ENCODE data around the gene CDPF1.
"Not testable (repeated sequence)": the region's sequence is repeated elsewhere in the genome, so short reads cannot be mapped to it uniquely, and the experiment has no call there.

Gene CDPF1

DNA sequence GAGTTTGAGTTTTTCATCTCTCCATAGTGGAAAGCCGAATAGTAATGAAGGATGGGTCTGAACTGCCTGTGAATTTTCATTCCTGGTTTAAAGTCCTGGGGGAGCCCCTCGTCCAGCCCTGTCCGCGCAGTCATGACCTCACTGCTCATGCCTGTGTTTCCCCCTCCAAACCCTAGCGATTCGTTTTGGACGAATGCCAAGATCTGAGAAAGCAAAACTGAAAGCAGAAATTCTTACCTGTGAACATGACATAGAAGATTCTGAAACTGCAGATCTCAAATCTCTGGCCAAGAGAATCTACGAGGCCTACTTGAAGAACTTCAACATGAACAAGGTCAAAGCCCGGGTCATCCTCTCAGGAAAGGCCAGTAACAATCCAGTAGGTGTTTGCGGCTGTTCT is 30.5 kb downstream of the CDPF1 start:
- H3K4me3 ChIP-seq (ENCODE audit: low read depth, low read length) = no peak overlapping the region
- no peak overlapping the region for H3K27ac ChIP-seq (ENCODE audit: low read depth, low read length)
- no peaks in the 10 kb centered on the region for H3K4me1 ChIP-seq (ENCODE audit: control insufficient read depth, insufficient read depth, low read length)
- no peak overlapping the region for H3K9ac ChIP-seq (ENCODE audit: low read length)
- H3K27me3 ChIP-seq (ENCODE audit: control insufficient read depth, insufficient read depth, low read length) = no peaks in the 10 kb centered on the region
- peaks cover 3% of the 10 kb centered on the region for H3K36me3 ChIP-seq (ENCODE audit: control insufficient read depth, insufficient read depth, low read length)
- H3K9me3 ChIP-seq (ENCODE audit: control insufficient read depth, insufficient read depth, low read depth, low read length) = no peaks in the 10 kb centered on the region

GRCh38 chr22:46214616-46215015 is 35.5 kb downstream of the CDPF1 start:
- Histone ChIP-seq H3K9me3 (ENCODE audit: control insufficient read depth, insufficient read depth, low read depth, low read length) (peaks cover 14% of the 10 kb centered on the region), H3K4me3 (ENCODE audit: low read depth, low read length) (no peak overlapping the region), H3K27me3 (ENCODE audit: control insufficient read depth, insufficient read depth, low read length) (no peaks in the 10 kb centered on the region), H3K4me1 (ENCODE audit: control insufficient read depth, insufficient read depth, low read length) (no peaks in the 10 kb centered on the region), H3K27ac (ENCODE audit: low read depth, low read length) (no peak overlapping the region), H3K9ac (ENCODE audit: low read length) (no peak overlapping the region), H3K36me3 (ENCODE audit: control insufficient read depth, insufficient read depth, low read length) (peaks cover 3% of the 10 kb centered on the region)

DNA sequence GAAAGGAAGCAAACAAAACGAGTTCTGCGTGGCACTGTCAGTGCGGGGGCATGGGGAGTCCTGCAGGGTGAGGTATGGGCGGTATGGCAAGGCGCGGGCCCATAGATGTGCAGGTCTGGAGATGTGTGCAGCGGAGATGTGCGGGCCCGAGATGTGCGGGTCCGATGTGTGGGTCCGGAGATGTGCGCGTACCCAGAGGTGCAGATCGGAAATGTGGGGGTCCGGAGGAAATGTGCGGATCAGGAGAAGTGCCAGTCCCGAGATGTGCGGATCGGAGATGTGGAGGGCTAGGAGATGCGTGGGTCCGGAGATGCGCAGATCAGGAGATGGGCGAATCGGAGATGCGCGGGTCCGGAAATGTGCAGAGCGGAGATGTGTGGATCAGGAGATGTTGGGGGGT is 35.9 kb downstream of the CDPF1 start:
- no peaks in the 10 kb centered on the region for H3K4me1 ChIP-seq (ENCODE audit: control insufficient read depth, insufficient read depth, low read length)
- no peak overlapping the region for H3K9ac ChIP-seq (ENCODE audit: low read length)
- no peak overlapping the region for H3K27ac ChIP-seq (ENCODE audit: low read depth, low read length)
- peaks cover 3% of the 10 kb centered on the region for H3K36me3 ChIP-seq (ENCODE audit: control insufficient read depth, insufficient read depth, low read length)
- peaks cover 18% of the 10 kb centered on the region for H3K9me3 ChIP-seq (ENCODE audit: control insufficient read depth, insufficient read depth, low read depth, low read length)
- H3K4me3 ChIP-seq (ENCODE audit: low read depth, low read length) = no peak overlapping the region
- no peaks in the 10 kb centered on the region for H3K27me3 ChIP-seq (ENCODE audit: control insufficient read depth, insufficient read depth, low read length)

- H3K4me1 ChIP-seq (ENCODE audit: control insufficient read depth, insufficient read depth, low read length) = no peaks in the 10 kb centered on the region
Measured at GRCh38 chr22:46213052-46213451, 37.0 kb downstream of the CDPF1 start.

GRCh38 chr22:46212195-46212594 is 37.9 kb downstream of the CDPF1 start:
- H3K4me1 ChIP-seq (ENCODE audit: control insufficient read depth, insufficient read depth, low read length) = no peaks in the 10 kb centered on the region
- no peaks in the 10 kb centered on the region for H3K36me3 ChIP-seq (ENCODE audit: control insufficient read depth, insufficient read depth, low read length)
- no peak overlapping the region for H3K9ac ChIP-seq (ENCODE audit: low read length)
- H3K4me3 ChIP-seq (ENCODE audit: low read depth, low read length) = no peak overlapping the region
- peaks cover 29% of the 10 kb centered on the region for H3K9me3 ChIP-seq (ENCODE audit: control insufficient read depth, insufficient read depth, low read depth, low read length)
- no peak overlapping the region for H3K27ac ChIP-seq (ENCODE audit: low read depth, low read length)
- H3K27me3 ChIP-seq (ENCODE audit: control insufficient read depth, insufficient read depth, low read length) = no peaks in the 10 kb centered on the region

More at GRCh38 chr22:46213052-46213451, 37.0 kb downstream of the CDPF1 start:
- Histone ChIP-seq H3K9ac (ENCODE audit: low read length) (no peak overlapping the region), H3K9me3 (ENCODE audit: control insufficient read depth, insufficient read depth, low read depth, low read length) (peaks cover 28% of the 10 kb centered on the region), H3K27me3 (ENCODE audit: control insufficient read depth, insufficient read depth, low read length) (no peaks in the 10 kb centered on the region), H3K36me3 (ENCODE audit: control insufficient read depth, insufficient read depth, low read length) (no peaks in the 10 kb centered on the region), H3K4me3 (ENCODE audit: low read depth, low read length) (no peak overlapping the region), H3K27ac (ENCODE audit: low read depth, low read length) (no peak overlapping the region)

DNA sequence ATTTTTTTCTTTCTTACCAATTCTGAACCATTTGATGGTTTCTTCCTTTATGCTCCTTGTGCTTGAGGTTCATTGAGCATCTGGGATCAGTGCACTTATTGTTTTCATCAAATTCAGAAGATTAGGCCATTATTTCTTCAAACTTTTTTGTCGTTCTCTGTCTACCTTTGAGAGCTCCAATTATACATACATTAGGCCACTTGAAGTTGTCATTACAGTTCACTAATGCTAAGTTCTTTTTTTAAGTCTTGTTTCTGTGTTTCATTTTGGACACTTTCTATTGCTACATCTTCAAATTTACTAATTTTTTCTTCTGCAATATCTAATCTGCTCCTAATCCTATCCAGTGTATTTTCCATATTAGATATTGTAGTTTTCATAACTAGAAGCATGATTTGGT is 40.8 kb downstream of the CDPF1 start:
- peaks cover 33% of the 10 kb centered on the region for H3K9me3 ChIP-seq (ENCODE audit: control insufficient read depth, insufficient read depth, low read depth, low read length)
- H3K36me3 ChIP-seq (ENCODE audit: control insufficient read depth, insufficient read depth, low read length) = no peaks in the 10 kb centered on the region
- no peak overlapping the region for H3K9ac ChIP-seq (ENCODE audit: low read length)

GRCh38 chr22:46203601-46203980 is 46.5 kb downstream of the CDPF1 start:
- H3K27me3 ChIP-seq (ENCODE audit: control insufficient read depth, insufficient read depth, low read length) = no peaks in the 10 kb centered on the region
- H3K4me3 ChIP-seq (ENCODE audit: low read depth, low read length) = no peak overlapping the region
- H3K4me1 ChIP-seq (ENCODE audit: control insufficient read depth, insufficient read depth, low read length) = peaks cover 12% of the 10 kb centered on the region

More for the DNA sequence above, 40.8 kb downstream of the CDPF1 start:
- no peak overlapping the region for H3K27ac ChIP-seq (ENCODE audit: low read depth, low read length)
- no peaks in the 10 kb centered on the region for H3K27me3 ChIP-seq (ENCODE audit: control insufficient read depth, insufficient read depth, low read length)
- H3K4me3 ChIP-seq (ENCODE audit: low read depth, low read length) = no peak overlapping the region
- no peaks in the 10 kb centered on the region for H3K4me1 ChIP-seq (ENCODE audit: control insufficient read depth, insufficient read depth, low read length)

DNA sequence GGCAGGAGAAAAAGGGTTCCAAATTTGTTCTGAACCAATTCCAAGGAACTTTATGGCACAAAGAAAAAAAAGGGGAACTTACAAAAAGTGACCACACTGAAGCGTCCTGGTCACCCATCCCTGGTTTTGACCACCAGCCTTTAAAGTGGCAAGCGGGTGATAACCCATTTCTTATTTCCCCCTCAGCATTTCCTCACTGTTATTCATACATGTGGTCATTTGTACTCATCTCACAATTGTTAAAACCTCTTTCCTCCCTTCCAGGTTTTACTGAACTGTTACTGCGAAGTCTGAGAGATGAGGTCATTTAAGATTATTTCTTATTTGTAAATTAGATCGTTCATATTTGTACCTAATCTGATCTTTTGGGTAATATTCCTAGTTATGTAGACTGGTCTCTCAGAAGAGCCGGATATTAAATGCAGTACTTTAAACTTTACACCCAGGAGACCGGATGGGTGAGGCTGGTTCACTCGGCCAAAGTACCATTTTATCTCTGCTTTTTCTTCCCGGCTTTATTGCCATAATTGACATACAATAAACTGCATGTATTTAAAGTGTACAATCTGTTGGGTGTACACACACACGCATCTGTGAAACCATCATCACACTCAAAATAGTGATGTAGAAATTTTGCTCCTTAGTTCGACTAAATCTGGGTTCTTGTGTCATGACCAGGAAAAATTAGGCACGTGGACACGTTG is 47.0 kb downstream of the CDPF1 start:
- Histone ChIP-seq H3K4me1 (ENCODE audit: control insufficient read depth, insufficient read depth, low read length) (peaks cover 12% of the 10 kb centered on the region), H3K27ac (ENCODE audit: low read depth, low read length) (no peak overlapping the region), H3K9ac (ENCODE audit: low read length) (no peak overlapping the region), H3K36me3 (ENCODE audit: control insufficient read depth, insufficient read depth, low read length) (no peaks in the 10 kb centered on the region), H3K27me3 (ENCODE audit: control insufficient read depth, insufficient read depth, low read length) (no peaks in the 10 kb centered on the region), H3K4me3 (ENCODE audit: low read depth, low read length) (no peak overlapping the region), H3K9me3 (ENCODE audit: control insufficient read depth, insufficient read depth, low read depth, low read length) (0 out of 2 replicates have a peak, but pooled peaks cover 9% of the 10 kb centered on the region)

More at GRCh38 chr22:46203601-46203980, 46.5 kb downstream of the CDPF1 start:
- Histone ChIP-seq H3K27ac (ENCODE audit: low read depth, low read length) (no peak overlapping the region), H3K9ac (ENCODE audit: low read length) (no peak overlapping the region), H3K9me3 (ENCODE audit: control insufficient read depth, insufficient read depth, low read depth, low read length) (peaks cover 13% of the 10 kb centered on the region), H3K36me3 (ENCODE audit: control insufficient read depth, insufficient read depth, low read length) (no peaks in the 10 kb centered on the region)

GRCh38 chr22:46201059-46201757 is 48.9 kb downstream of the CDPF1 start:
- no peaks in the 10 kb centered on the region for H3K27me3 ChIP-seq (ENCODE audit: control insufficient read depth, insufficient read depth, low read length)
- H3K4me1 ChIP-seq (ENCODE audit: control insufficient read depth, insufficient read depth, low read length) = peaks cover 12% of the 10 kb centered on the region
- H3K4me3 ChIP-seq (ENCODE audit: low read depth, low read length) = no peak overlapping the region
- H3K9me3 ChIP-seq (ENCODE audit: control insufficient read depth, insufficient read depth, low read depth, low read length) = 0 out of 2 replicates have a peak, but pooled peaks cover 8% of the 10 kb centered on the region
- H3K36me3 ChIP-seq (ENCODE audit: control insufficient read depth, insufficient read depth, low read length) = no peaks in the 10 kb centered on the region
- H3K9ac ChIP-seq (ENCODE audit: low read length) = peak overlapping the region; percentile 19
- H3K27ac ChIP-seq (ENCODE audit: low read depth, low read length) = no peak overlapping the region

GRCh38 chr22:46198806-46199205 is 51.3 kb downstream of the CDPF1 start:
- H3K36me3 ChIP-seq (ENCODE audit: control insufficient read depth, insufficient read depth, low read length); H3K9me3 ChIP-seq (ENCODE audit: control insufficient read depth, insufficient read depth, low read depth, low read length): not testable (repeated sequence)

GRCh38 chr22:46198274-46198673 is 51.8 kb downstream of the CDPF1 start:
- no peak overlapping the region for H3K27ac ChIP-seq (ENCODE audit: low read depth, low read length)
- H3K36me3 ChIP-seq (ENCODE audit: control insufficient read depth, insufficient read depth, low read length) = no peaks in the 10 kb centered on the region
- H3K9me3 ChIP-seq (ENCODE audit: control insufficient read depth, insufficient read depth, low read depth, low read length) = no peaks in the 10 kb centered on the region
- H3K27me3 ChIP-seq (ENCODE audit: control insufficient read depth, insufficient read depth, low read length) = no peaks in the 10 kb centered on the region
- H3K9ac ChIP-seq (ENCODE audit: low read length) = no peak overlapping the region
- peaks cover 16% of the 10 kb centered on the region for H3K4me1 ChIP-seq (ENCODE audit: control insufficient read depth, insufficient read depth, low read length)
- no peak overlapping the region for H3K4me3 ChIP-seq (ENCODE audit: low read depth, low read length)

More at GRCh38 chr22:46198806-46199205, 51.3 kb downstream of the CDPF1 start:
- H3K27ac ChIP-seq (ENCODE audit: low read depth, low read length); H3K9ac ChIP-seq (ENCODE audit: low read length); H3K27me3 ChIP-seq (ENCODE audit: control insufficient read depth, insufficient read depth, low read length); H3K4me3 ChIP-seq (ENCODE audit: low read depth, low read length): not testable (repeated sequence)
- H3K4me1 ChIP-seq (ENCODE audit: control insufficient read depth, insufficient read depth, low read length) = peaks cover 16% of the 10 kb centered on the region
